ENCODE data around the gene RAB5A. TPM values are rescaled to one million over a fixed set of nuclear protein-coding genes. Genes with fewer than 3 reads are reported as not detected.

RAB5A gene, protein sequence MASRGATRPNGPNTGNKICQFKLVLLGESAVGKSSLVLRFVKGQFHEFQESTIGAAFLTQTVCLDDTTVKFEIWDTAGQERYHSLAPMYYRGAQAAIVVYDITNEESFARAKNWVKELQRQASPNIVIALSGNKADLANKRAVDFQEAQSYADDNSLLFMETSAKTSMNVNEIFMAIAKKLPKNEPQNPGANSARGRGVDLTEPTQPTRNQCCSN
- total RNA-seq, result 53.7 and 70.3 TPM in 2 replicates

GRCh38 chr3:19946832-19947548 lies at the start of gene RAB5A:
Gene RAB5A, plus strand, starts transcription at chr3:19947097. Its CDS starts 3,802 bp downstream, at chr3:19950899.

DNA sequence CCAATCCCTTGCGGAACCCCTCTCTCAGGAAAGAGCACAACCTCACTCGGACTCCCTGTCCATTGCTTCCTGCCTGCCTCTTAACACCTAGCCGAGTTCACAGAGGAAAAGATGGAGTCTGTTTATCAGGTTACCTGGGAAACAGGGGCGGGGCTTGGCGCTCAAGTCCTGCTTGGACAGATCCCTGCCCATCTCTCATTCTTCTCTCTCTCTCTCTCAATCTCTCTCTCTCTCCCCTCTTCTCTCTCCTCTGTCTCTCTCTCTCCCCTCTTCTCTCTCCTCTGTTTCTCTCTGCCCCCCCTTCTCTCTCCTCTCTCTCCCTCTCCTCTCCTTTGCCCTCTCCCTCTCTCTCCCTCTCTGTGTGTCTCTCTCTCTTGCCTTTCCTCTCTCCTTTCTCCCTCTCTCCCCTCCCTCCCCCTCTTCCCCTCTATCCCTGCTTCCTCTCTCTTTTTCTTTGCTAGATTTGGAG lies 12.8 kb upstream of the RAB5A start, which contains the start of gene EFHB:
TSS of gene EFHB (minus strand) at position 120 of the 469 bp plus-strand sequence. CDS start 199 bp downstream, outside the sequence.

DNA sequence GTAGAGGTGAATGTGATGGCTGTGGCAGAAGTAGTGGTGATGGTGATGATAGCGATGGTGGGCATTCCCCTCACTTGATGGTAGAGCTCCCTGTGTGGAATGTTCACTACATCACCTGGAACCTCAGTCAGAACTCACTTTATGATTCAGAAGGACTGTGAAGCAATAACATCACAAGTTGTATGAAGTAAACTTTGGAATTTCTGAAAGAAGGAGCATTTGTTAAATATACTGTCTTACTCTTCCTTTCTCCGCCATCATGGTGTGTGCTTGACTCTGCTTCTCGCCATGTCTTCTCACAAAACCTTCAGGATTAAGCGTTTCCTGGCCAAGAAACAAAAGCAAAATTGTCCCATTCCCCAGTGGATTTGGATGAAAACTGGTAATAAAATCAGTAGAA lies 65.3 kb downstream of the RAB5A start, which contains the start of gene PP2D1:
TSS of gene PP2D1 (minus strand) at position 101 of the 400 bp plus-strand sequence. CDS start 192 bp downstream, outside the sequence.

Other genes starting within 250 kb of the RAB5A start
- 1.4 TPM in 1 of 2 replicates, not detected in the other for gene EFHB, start 12.9 kb upstream of the RAB5A start, total RNA-seq
- gene PP2D1, start 65.2 kb downstream of the RAB5A start, total RNA-seq, result not detected in 2 replicates
- 6.3 and 7.2 TPM in 2 replicates for gene KAT2B, start 93.3 kb downstream of the RAB5A start, total RNA-seq
- 5.2 and 6.3 TPM in 2 replicates for gene SGO1, start 239.1 kb downstream of the RAB5A start, total RNA-seq

Measured in epithelial cell of alveolus of lung (primary cell).